GM12878 (cell line): ENCODE results near the gene LVRN.

Experiments used
- ASH2L ChIP-seq: fragments of 300-600, 200-600 bp; sonication (generic); IDR thresholded peaks from 2 replicates; pipeline ENCODE4 v1.6.1; 2017; ENCODE audit warnings: low read depth, mild to moderate bottlenecking, borderline replicate concordance
- ATF2 ChIP-seq: IDR thresholded peaks from 2 replicates; pipeline ENCODE4 v1.6.1; 2012; ENCODE audit warnings: low read length, inconsistent platforms
- ATF7 ChIP-seq: fragments of 450-650 bp; IDR thresholded peaks from 2 replicates; pipeline ENCODE4 v1.6.1; 2016; ENCODE audit warnings: low read depth, mild to moderate bottlenecking
- CTCF ChIP-seq, 3 experiments: IDR thresholded peaks in 2 of 3; conservative IDR thresholded peaks in 1 of 3; 2 replicates each; pipeline ENCODE4 v1.5.1; 2011; ENCODE audit warnings: low read depth in 3 of 3, low read length in 3 of 3, mild to moderate bottlenecking in 3 of 3, control low read depth in 2 of 3, moderate library complexity in 2 of 3, inconsistent platforms in 1 of 3, mixed read lengths in 1 of 3; ENCODE audit not compliant: control insufficient read depth in 2 of 3, insufficient read depth in 1 of 3; ENCODE audit errors: extremely low read depth in 1 of 3
- HDAC6 ChIP-seq: fragments of 200-600 bp; sonication (generic); IDR thresholded peaks from one replicate; pipeline ENCODE4 v1.8.0; 2017; ENCODE audit warnings: antibody characterized with exemption; ENCODE audit not compliant: unreplicated experiment
- PML ChIP-seq: IDR thresholded peaks from 2 replicates; pipeline ENCODE4 v1.6.1; 2012; ENCODE audit warnings: low read length, inconsistent platforms
- REST ChIP-seq: IDR thresholded peaks from 2 replicates; pipeline ENCODE4 v1.6.1; 2012; ENCODE audit warnings: mild to moderate bottlenecking, low read depth, low read length
- SRF ChIP-seq, 2 experiments: IDR thresholded peaks; 2 replicates each; pipeline ENCODE4 v1.6.1; 2011; ENCODE audit warnings: low read depth in 2 of 2, low read length in 2 of 2, mild to moderate bottlenecking in 1 of 2, moderate library complexity in 1 of 2
- ZSCAN29 ChIP-seq: fragments of 450-650 bp; IDR thresholded peaks from 2 replicates; pipeline ENCODE4 v1.6.1; 2017; ENCODE audit warnings: mild to moderate bottlenecking, moderate library complexity

- TF ChIP-seq ATF7 (no peak), ATF2 (no peak), REST (no peak), ZSCAN29 (no peak), HDAC6 (no peak), ASH2L (no peak), CTCF (IDR thresholded peaks at IDR 0.05 in 2 of 3, conservative IDR thresholded peaks at IDR 0.05 in 1 of 3; ENCODE audit: control insufficient read depth in 2 of 3, extremely low read depth in 1 of 3, insufficient read depth in 1 of 3, low read depth in 3 of 3, low read length in 3 of 3) (no peak), PML (no peak), SRF (IDR thresholded peaks at IDR 0.05; ENCODE audit: low read depth in 2 of 2, low read length in 2 of 2) (no peak)
Observed at GRCh38 chr5:115944501-115944900, 17.8 kb upstream of the LVRN start.
